AG10803 (cell line): Measurements from ENCODE around the gene NCOA3.
"Not testable (repeated sequence)": the region's sequence is repeated elsewhere in the genome, so short reads cannot be mapped to it uniquely, and the experiment has no call there.

Source experiments
- DNase-seq: peaks from one replicate; pipeline ENCODE4 v3.0.0; 2010; ENCODE audit warnings: low read depth
- H3K4me3 ChIP-seq: 2 replicates; pipeline ENCODE4 v1.5.1; 2011; ENCODE audit warnings: mild to moderate bottlenecking, low read length, control low read depth
- TF ChIP-seq, protein P1 (sequence below): conservative IDR thresholded peaks from 2 replicates; pipeline ENCODE4 v1.5.1; 2011; ENCODE audit warnings: mild to moderate bottlenecking, low read length, control low read depth, inconsistent platforms

Gene NCOA3

DNA sequence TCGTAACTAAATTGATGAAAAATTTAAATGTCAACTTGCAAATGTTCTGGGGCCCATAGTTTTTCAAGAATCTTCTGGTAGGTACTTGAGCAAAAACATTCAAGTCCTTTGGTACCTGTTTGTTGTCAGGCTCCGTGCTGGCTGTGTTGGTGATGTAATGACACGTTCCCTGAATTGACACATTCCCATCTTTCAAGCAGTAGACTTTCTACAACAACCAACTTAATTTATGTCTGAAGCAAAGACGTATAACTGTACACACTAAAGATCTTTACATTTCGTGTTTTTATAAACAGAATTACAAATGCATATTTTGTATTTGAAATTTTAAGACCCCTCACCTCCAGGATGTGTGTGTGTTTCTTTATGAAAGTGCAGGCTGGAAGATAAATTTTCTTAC lies 49.5 kb downstream of the NCOA3 start:
- TF ChIP-seq, protein P1, sequence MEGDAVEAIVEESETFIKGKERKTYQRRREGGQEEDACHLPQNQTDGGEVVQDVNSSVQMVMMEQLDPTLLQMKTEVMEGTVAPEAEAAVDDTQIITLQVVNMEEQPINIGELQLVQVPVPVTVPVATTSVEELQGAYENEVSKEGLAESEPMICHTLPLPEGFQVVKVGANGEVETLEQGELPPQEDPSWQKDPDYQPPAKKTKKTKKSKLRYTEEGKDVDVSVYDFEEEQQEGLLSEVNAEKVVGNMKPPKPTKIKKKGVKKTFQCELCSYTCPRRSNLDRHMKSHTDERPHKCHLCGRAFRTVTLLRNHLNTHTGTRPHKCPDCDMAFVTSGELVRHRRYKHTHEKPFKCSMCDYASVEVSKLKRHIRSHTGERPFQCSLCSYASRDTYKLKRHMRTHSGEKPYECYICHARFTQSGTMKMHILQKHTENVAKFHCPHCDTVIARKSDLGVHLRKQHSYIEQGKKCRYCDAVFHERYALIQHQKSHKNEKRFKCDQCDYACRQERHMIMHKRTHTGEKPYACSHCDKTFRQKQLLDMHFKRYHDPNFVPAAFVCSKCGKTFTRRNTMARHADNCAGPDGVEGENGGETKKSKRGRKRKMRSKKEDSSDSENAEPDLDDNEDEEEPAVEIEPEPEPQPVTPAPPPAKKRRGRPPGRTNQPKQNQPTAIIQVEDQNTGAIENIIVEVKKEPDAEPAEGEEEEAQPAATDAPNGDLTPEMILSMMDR: no peak
- DNase-seq: no peak
- no peak overlapping the region for H3K4me3 ChIP-seq

DNA sequence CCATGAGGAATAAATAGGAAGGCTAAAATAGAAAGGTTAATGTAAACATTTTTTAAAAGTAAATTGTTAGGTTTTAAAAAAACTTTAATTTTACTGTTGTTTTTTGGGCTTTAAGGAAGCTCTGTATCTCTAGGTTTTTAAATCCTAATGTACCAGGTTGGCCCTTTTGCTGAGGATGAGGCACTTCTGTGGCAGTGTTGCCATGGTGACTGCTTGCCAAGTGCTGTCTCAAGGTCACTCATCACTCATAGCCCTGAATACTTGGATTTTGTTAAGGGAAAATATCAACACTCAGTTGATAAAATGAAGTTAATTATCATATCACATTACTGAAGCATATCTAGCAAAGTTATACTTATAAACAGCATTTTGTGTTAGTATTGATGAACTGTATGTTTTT lies 50.2 kb downstream of the NCOA3 start:
- TF ChIP-seq, protein P1: no peak
- H3K4me3 ChIP-seq: no peak overlapping the region
- DNase-seq: no peak

DNA sequence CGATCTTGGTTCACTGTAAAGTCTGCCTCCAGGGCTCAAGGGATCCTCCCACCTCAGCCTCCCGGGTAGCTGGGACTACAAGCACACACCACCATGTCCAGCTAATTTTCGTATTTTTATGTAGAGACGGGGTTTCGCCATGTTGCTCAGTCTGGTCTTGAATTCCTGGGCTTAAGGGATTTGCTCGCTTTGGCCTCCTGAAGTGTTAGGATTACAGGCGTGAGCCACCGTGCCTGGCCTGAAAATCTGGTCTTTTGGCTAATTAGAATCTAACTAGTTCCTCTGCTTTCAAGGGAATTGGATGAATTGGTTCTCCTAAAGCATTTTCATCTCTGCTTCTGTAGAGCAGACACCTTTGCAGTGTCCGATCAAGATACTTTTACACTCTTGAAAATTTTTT lies 51.3 kb downstream of the NCOA3 start:
- DNase-seq: no peak
- H3K4me3 ChIP-seq: no peak overlapping the region
- TF ChIP-seq, protein P1: no peak

DNA sequence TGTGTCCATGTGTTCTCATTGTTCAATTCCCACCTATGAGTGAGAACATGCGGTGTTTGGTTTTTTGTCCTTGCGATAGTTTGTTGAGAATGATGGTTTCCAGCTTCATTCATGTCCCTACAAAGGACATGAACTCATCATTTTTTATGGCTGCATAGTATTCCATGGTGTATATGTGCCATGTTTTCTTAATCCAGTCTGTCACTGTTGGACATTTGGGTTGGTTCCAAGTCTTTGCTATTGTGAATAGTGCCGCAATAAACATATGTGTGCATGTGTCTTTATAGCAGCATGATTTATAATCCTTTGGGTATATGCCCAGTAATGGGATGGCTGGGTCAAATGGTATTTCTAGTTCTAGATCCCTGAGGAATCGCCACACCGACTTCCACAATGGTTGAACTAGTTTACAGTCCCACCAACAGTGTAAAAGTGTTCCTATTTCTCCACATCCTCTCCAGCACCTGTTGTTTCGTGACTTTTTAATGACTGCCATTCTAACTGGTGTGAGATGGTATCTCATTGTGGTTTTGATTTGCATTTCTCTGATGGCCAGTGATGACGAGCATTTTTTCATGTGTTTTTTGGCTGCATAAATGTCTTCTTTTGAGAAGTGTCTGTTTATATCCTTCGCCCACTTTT lies 52.0 kb downstream of the NCOA3 start:
- not testable (repeated sequence) for DNase-seq

DNA sequence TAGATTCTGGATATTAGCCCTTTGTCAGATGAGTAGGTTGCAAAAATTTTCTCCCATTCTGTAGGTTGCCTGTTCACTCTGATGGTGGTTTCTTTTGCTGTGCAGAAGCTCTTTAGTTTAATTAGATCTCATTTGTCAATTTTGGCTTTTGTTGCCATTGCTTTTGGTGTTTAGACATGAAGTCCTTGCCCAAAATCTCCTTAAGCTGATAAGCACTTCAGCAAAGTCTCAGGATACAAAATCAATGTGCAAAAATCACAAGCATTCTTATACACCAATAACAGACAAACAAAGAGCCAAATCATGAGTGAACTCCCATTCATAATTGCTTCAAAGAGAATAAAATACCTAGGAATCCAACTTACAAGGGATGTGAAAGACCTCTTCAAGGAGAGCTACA lies 52.6 kb downstream of the NCOA3 start:
- not testable (repeated sequence) for DNase-seq, H3K4me3 ChIP-seq

More for the DNA sequence above, 52.0 kb downstream of the NCOA3 start:
- not testable (repeated sequence) for H3K4me3 ChIP-seq

DNA sequence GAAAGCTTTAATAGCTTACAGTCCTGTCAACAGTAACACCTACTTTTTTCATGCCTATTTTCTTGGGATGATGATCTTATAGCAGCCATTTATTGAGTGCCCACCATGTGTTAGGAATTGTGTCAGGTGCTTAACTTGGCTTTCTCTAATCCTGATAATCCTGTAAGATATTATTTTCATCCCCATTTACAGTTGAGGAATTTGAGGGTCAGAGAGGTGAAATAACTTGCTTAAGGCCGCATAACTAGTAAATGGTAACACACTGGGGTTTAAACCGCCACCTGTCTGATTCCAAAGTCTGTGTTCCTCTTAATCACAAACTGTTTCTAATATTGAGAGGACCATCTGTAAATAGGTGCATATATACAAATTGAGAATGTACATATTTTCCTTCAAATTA lies 55.5 kb downstream of the NCOA3 start:
- no peak for DNase-seq
- TF ChIP-seq, protein P1: no peak
- H3K4me3 ChIP-seq: no peak overlapping the region

DNA sequence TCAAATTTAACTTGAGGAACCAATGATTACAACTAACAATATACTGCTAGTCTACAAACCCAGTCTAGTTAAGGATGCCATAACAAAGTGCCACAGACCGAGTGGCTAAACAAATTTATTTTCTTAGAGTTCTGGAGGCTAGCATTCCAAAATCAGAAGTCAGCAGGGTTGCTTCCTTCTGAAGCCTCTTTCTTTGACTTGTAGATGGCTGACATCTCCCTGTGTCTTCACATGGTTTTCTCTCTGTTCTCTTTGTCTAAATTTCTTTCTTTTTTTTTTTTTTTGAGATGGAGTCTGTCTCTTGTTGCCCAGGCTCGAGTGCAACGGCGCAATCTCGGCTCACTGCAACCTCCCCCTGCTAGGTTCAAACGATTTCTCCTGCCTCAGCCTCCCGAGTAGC lies 56.1 kb downstream of the NCOA3 start:
- H3K4me3 ChIP-seq: no peak overlapping the region
- TF ChIP-seq, protein P1: no peak
- no peak for DNase-seq

DNA sequence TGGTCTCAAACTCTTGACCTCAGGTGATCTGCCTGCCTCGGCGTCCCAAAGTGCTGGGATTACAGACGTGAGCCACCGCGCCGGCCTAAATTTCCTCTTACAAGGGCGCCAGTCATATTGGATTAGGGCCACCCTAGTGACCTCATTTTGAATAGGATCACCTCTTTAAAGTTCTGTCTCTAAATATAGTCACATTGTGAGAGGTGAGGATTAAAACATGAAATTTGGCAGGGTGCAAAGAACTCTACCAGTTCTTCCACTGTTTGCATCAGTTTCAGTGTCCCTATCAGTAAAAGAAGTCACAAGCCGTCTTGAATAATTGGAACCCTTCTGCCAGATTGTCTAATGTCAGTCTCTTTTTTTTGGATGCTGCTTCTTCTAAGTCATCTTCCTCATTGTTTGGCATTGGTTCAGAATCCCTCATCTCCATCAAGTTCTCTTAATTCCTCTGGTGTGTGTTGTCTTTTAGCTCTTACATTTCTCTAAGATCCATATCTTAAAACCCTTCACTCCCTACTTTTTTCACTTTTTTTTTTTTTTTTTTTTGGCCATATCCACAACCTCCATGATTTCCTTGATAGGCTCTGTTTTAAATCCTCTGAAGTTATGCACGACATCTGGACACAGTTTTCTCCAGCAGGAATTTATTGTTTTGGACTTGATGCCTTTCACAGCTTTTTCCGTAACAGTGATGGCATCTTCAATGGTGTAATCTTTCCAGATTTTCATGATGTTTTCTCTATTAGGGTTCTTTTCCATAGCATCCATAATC lies 56.8 kb downstream of the NCOA3 start:
- no peak overlapping the region for H3K4me3 ChIP-seq
- TF ChIP-seq, protein P1: no peak
- peak; percentile 81 for DNase-seq
